Osteocyte (in vitro differentiated cells): Measurements from ENCODE around the gene MED10. TPM values are rescaled to one million over a fixed set of nuclear protein-coding genes. Genes with fewer than 3 reads are reported as not detected.
A peak's percentile ranks its signal among the peaks of the same experiment; 100 is the strongest.

Experiments used
- DNase-seq: peaks from one replicate; pipeline ENCODE4 v3.0.0; 2021; ENCODE audit warnings: mixed read lengths; ENCODE audit not compliant: unreplicated experiment; ENCODE audit errors: extremely low spot score
- H3K27ac Mint-ChIP-seq: one replicate; pipeline ENCODE4 v1.8.0; 2021; ENCODE audit warnings: mild to moderate bottlenecking, mixed read lengths; ENCODE audit not compliant: unreplicated experiment
- H3K27me3 Mint-ChIP-seq: one replicate; pipeline ENCODE4 v1.8.0; 2021; ENCODE audit warnings: mixed read lengths; ENCODE audit not compliant: unreplicated experiment
- H3K36me3 Mint-ChIP-seq: one replicate; pipeline ENCODE4 v1.8.0; 2021; ENCODE audit warnings: mixed read lengths; ENCODE audit not compliant: unreplicated experiment
- H3K4me1 Mint-ChIP-seq: one replicate; pipeline ENCODE4 v1.8.0; 2021; ENCODE audit warnings: mixed read lengths; ENCODE audit not compliant: unreplicated experiment
- H3K4me3 Mint-ChIP-seq: one replicate; pipeline ENCODE4 v1.8.0; 2021; ENCODE audit warnings: mild to moderate bottlenecking, moderate library complexity, mixed read lengths; ENCODE audit not compliant: unreplicated experiment
- H3K9me3 Mint-ChIP-seq: one replicate; pipeline ENCODE4 v1.8.0; 2021; ENCODE audit warnings: mixed read lengths; ENCODE audit not compliant: unreplicated experiment
- CTCF ChIP-seq: fragments of 200-600 bp; sonication (generic); IDR thresholded peaks from 2 replicates; pipeline ENCODE4 v1.5.0; 2021; ENCODE audit warnings: antibody characterized with exemption, mild to moderate bottlenecking, moderate library complexity
- total RNA-seq: library from RNA; stranded (reverse); gene quantifications from 2 replicates; pipeline ENCODE4 v1.2.1, GENCODE V29; 2021

MED10 gene
- total RNA-seq, 1 donor from 2014 or later, result 28.2 TPM

GRCh38 chr5:6392561-6392960 lies 14.2 kb upstream of the MED10 start:
- H3K4me1 Mint-ChIP-seq, result no peaks in the 10 kb centered on the region
- H3K4me3 Mint-ChIP-seq, result no peak overlapping the region
- no peaks in the 10 kb centered on the region for H3K36me3 Mint-ChIP-seq
- TF ChIP-seq CTCF, result no peak
- H3K9me3 Mint-ChIP-seq, result no peaks in the 10 kb centered on the region
- peaks cover 15% of the 10 kb centered on the region for H3K27me3 Mint-ChIP-seq
- no peak for DNase-seq
- no peak overlapping the region for H3K27ac Mint-ChIP-seq

GRCh38 chr5:6391151-6391550 lies 12.8 kb upstream of the MED10 start:
- Mint-ChIP-seq H3K4me1 (no peaks in the 10 kb centered on the region), H3K9me3 (no peaks in the 10 kb centered on the region), H3K27ac (no peak overlapping the region), H3K36me3 (no peaks in the 10 kb centered on the region), H3K27me3 (peaks cover 19% of the 10 kb centered on the region), H3K4me3 (no peak overlapping the region)
- DNase-seq, result peak; percentile 30
- TF ChIP-seq CTCF, result no peak

- TF ChIP-seq CTCF, result no peak
- Mint-ChIP-seq H3K9me3 (no peaks in the 10 kb centered on the region), H3K36me3 (no peaks in the 10 kb centered on the region), H3K4me3 (no peak overlapping the region), H3K4me1 (no peaks in the 10 kb centered on the region), H3K27me3 (peaks cover 28% of the 10 kb centered on the region), H3K27ac (no peak overlapping the region)
- DNase-seq, result peak; percentile 59
Observed at GRCh38 chr5:6389946-6390530, 11.7 kb upstream of the MED10 start.

GRCh38 chr5:6389397-6389796 lies 11.1 kb upstream of the MED10 start:
- no peak overlapping the region for H3K27ac Mint-ChIP-seq
- H3K27me3 Mint-ChIP-seq, result peaks cover 29% of the 10 kb centered on the region
- H3K4me1 Mint-ChIP-seq, result no peaks in the 10 kb centered on the region
- no peaks in the 10 kb centered on the region for H3K9me3 Mint-ChIP-seq
- no peaks in the 10 kb centered on the region for H3K36me3 Mint-ChIP-seq
- no peak overlapping the region for H3K4me3 Mint-ChIP-seq
- no peak for DNase-seq
- no peak for TF ChIP-seq CTCF

GRCh38 chr5:6387970-6388369 lies 9.6 kb upstream of the MED10 start:
- Mint-ChIP-seq H3K36me3 (no peaks in the 10 kb centered on the region), H3K27ac (no peak overlapping the region), H3K4me1 (no peaks in the 10 kb centered on the region), H3K9me3 (no peaks in the 10 kb centered on the region), H3K4me3 (no peak overlapping the region), H3K27me3 (peaks cover 35% of the 10 kb centered on the region)
- peak; percentile 48 for DNase-seq
- TF ChIP-seq CTCF, result no peak
